ENCODE measurements around the gene SLC22A23.

The SLC22A23 gene

DNA sequence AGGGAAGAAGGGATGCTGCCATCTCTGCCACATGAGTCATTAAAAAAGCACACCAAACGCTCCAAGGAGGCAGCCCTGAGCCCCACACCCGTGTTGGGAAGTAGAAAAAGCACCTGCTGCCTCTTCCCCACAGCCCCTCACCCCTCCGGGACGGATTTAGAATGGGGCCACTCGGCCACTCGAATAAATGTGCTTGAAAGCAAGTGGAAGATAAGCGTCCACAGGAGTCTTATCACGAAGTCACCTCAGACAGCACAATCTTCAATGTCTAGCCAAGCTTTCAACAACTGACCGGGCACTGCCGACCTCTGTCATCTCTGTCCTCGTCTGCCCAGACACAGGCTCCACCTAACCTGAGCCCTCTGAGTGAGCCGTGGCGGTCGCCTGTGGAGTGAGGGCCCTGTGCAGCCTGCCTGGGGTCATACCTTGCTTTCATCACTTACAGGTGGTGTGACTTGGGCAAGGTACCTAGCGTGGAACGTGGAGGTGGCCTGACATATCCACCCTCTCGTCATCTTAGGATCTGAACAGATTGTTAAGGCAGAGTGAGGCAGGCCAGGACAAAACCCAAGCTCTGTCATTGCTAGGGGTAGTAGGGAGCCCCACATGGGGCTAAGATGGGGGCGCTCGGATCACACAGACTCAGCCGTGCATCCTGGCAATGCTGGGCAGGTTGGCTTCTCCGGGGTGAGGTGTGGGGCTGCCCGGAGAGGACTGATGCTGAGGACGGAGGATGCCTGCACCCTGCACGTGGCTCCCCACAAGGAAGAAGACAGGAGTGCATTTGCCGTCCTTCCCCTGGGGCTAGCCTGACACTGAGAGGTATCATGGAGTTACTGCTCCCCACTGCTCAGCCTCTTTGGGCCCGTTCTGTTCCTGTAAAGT lies 163.3 kb downstream of the SLC22A23 start:
- DNase-seq = no peak

DNA sequence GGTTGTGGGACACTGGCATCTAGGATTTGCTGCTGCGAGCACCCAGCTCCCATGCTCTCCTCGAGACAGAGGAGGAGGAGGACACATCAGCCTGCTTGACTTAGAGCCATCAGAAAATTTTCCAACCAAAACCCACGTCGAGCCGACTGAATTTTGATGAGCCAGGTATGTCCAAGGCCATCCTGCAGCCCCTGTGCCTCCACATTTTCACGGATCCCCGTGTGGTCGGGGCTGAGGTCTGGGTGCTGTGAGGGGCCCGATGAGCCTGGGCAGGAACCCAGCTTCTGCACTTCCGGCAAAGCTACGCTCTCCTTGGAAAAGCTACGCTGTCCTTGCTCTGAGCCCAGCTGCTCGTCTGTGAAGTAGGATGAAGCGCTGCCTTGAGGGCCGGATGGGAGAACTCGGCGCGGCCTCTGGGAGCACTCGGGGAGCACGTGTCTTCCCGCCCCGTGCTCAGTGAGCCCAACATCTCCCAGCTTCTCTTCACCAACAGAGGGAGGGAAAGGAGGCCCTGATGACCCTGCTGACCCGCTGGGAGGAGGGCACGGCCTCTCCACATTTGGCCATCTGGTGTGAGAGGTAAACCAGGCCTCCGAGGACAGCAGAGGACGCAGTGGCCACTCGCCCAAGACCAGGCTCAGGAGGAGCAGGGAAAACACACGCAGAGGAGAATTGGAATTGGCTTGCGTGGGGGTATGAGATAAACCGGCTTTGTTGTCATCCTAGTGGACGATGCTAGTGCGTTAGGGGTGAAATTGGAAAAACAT lies 164.2 kb downstream of the SLC22A23 start:
- DNase-seq = no peak

DNA sequence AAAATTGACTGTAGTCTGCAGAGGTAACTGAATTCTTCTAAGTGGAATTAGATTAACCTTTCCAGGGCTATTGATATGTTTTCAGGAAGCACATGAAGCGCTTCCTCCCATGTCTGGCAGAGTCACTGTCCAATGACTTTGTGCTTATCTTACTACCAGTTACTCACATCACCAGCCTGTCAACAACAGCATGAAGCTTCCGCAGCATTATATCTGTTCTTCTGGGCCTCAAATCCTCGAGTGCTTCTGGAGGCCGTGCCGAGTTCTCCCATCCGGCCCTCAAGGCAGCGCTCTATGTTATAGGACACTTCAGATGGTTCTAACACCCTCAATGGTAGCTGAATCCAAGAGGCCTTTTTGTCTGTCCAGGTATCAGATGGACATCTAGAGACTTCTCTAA lies 164.9 kb downstream of the SLC22A23 start:
- DNase-seq = no peak

DNA sequence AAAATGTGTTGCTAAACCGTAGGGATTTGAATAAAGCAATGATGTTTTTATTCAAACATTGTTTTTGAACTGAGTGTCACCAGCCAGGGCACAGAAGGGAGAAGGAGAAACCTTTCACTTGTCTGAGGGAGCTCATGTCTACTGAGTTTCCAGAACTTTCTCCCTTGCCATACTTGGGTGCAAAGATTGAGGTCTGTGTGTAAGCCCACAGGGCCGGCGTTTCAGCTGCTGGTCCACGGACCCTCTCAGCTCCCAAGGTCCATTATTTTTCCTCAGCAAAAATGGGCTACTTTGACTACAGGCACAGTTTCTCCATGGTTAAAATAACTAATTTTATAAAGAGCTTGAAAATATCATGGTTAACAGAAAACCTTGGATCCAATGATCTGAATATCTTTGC lies 165.5 kb downstream of the SLC22A23 start:
- DNase-seq = no peak

DNA sequence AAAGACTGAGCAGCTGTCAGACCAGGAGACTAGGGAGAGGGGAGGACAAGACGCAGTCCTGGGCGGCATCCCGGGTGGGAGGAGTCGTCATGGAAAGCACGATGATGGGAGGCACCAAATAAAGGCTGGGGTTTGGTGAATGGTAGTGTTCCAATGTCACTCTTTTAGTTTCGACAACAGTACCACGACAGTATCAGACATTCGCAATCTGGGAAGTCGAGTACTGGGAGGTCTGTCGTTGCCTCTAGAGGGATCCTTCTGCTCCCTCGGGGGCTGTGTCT lies 166.0 kb downstream of the SLC22A23 start:
- no peak for DNase-seq

DNA sequence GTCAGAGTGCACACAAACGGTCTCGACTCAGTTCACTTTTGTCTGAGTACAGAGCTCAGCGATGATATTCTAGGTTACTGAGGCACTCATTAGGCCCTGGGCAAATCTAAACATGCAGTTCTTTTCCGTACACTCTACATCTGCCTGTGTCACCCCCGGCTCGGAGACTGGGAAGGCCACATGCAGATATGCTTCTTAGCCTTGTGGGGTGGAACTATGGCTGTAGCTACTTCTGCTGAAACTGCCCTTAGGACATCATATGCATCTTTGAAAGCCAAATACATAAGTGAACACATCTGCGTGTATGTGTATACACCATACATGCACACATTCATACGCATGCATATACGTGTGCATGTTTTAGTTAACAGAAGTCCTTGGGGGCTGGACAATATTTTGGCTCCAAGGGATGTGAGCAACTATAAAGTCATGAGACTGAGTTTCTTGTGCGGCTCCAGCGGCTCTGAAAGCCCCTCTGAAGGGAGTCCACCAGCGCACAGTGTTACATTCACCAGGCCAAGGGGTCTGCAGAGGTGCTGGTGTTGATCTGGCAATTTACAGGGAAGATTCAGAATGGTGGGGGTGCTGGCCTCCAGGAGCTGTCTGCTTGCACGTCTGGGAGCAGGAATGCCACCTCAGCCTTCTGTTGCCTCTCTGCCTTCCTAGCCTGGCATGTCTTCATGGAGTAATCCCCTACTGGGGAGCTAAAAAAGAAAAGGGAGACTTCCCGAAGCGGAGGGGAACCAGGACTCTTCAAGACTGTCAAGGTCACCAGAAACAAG lies 166.5 kb downstream of the SLC22A23 start:
- DNase-seq = no peak

DNA sequence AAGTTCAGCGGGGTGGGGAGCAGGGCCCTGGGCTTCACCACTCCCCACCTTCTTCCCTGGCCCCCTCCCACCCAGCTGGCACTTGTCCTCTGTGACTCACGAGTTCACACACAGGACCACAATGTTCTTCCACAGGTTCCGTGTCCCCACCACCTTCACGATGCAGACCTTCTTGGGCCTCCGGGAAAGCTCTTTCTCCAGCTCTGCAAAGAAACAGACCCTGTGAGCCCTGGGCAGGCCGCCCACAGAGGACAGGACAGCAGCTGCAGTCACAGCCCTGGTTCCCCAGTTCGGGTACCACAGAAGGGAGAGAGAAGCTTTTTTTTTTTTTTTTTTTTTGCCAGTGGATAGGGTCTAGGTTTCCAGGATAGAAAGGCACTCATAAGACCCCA lies 167.2 kb downstream of the SLC22A23 start:
- no peak for DNase-seq

DNA sequence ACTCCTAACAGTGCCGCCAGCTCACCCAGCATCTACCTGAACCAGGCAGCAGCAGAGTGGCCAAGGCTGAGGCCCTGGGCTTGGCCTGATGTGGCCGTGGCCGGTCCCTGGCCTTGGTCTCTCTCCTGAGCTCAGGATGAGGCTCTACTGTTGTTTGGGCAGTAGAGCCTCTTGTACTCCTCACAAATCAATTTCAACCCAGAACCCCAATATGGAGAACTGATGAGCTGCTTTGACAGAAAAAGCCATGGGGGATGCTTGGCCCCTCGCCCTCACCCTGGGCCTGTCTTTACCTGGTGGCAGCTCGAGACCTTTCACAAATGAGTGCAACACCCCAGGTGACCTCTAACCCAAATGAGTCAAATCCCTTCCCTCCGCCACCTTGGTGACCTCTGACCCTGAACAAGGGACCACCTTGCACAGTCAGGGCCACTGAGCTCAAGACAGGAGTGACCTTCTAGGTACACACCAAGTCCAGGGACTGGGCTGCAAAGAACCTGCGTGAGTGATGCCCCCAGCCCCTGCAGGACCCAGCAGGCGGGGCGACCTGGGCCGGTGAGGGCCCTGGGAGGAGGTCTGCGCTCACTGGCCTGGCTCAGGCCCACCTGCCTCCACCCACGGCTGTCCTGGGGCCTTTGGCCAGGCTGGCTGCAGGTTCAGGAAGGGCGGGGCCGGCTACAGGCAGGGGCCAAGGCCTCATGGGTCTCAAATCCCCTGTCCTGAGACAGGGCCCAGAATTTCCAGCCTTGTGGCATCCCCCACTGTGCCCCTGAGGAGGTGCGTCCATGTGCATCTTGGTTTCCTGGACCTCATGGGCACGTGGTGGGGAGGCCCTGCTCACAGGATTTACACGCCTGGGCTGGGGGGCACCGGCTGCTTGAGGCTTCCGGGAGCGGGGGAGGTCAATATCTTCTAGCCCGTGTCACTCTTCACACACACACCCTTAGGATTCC lies 167.9 kb downstream of the SLC22A23 start:
- no peak for DNase-seq

DNA sequence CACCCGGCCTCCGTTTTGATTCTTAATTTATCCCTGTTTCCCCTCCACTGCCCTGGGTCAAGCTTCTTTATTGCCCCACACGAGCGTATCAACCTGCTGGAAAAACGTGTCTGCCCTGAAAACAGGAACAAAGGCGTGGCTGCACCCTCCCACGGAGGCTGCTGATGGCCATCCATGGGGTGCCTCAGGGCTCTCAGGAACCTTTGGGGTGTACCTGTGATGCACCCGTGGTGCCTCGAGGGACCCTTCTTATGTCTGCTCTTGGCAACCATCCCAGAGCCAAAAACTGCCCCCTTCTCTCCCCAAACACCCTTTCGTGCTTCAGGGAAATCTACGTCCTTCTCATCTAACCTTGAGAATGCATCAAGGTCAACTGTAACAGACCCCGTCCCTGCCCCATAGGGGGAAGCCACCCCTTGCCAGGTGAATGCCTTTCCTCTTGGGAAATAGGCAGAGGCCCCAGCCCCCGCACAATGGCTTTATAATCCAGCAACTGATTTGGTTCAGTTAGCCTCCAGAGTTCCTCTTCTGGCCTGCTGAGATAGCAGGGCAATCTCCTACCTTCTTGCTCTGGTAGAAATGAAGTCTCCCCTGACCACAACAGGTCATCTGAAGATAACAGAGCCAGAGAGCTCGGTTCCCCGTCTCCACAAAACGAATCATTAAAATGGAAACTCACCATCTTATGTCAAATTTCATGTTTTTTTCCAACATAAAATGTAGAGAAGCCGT lies 168.7 kb downstream of the SLC22A23 start:
- DNase-seq = no peak

DNA sequence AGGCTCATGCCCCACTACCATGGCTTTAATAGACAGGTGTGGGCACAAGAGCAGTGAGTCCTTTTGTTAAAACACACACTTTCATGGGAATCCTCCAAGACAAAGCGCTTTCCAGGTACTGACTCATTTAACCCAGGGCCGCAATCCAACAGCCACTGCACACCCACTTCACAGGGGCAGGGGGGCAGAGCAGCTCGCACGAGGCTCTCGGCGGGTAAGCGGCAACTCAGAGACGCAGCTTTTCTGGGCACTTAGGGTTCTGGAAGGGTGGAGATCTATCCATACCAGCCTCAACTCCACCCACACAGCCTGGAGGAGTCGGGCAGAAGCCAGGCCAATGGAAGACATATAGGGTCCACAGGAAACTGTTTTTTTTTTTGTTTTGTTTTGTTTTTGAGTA lies 169.5 kb downstream of the SLC22A23 start:
- DNase-seq = no peak

DNA sequence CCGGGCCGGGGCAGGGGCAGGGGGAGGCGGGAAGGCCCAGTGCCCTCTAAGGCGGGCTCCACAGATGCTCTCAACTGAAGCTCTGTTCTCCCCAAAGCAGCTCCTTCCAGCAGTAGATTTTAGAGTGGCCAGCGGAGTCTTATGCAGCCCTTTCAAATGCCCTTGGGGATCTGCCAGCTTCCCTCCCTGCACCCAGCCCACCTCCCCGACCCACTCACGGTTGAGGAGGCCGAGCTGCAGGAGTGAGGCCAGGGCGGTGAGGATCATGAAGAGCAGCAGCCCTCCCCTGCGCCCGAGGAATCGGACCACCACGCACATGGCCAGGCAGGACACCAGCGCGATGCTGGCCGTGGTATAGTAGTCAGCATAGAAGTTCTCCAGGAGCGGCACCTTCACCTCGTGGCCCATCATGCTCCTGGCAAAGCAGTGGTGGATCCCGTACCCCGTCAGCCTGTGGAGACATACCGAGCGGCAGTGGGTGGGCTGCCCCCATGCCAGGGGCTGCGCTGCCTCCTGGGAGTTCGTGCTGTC lies 170.1 kb downstream of the SLC22A23 start:
- DNase-seq = no peak

DNA sequence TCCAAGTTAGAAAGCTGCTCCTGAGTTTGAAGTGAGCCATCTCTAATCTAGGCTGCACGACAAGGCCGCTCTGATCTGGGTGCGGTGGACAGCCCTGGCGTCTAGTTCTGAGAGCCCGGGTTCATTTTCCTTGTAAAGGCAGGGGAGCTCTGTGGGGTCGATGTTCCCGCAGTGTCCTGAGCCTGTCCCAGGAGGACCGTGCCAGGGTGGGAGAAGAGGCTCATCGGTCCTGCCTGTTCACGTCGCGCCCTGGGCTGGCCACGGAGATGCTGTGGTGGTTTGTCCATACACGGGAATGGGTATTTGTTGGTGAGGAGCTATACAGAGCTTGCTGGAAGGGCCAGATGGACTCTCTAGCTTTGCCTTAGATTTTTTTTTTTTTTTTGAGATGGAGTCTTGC lies 171.1 kb downstream of the SLC22A23 start:
- no peak for DNase-seq

DNA sequence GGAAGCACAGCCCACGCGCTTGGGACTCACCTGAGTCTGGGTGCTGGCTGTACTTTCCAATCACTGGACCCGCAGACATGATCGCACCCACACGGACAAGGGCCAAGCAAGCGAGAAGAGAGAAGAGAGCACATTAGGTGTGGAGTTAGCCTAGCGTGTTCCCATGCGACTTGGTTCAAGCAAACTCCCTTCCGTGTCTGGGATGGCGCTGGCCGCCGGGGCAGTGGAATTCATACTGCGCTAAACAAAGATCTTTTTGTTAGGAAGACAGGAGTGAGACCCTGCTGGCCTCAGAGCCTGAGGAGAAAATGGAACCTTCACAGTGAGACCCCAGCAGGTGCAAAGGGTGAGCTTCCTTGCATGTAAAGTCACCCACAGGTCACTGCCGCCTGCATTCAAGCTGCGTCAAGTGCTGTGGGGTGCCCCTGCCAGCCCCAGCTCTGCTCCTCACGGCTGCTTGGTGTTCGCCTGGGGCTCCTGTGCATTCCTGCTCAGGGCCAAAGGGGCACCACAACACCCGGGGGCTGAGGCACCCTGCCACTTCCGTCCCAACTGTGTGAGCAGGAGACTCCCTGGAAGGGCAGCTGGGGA lies 171.7 kb downstream of the SLC22A23 start:
- DNase-seq = no peak

DNA sequence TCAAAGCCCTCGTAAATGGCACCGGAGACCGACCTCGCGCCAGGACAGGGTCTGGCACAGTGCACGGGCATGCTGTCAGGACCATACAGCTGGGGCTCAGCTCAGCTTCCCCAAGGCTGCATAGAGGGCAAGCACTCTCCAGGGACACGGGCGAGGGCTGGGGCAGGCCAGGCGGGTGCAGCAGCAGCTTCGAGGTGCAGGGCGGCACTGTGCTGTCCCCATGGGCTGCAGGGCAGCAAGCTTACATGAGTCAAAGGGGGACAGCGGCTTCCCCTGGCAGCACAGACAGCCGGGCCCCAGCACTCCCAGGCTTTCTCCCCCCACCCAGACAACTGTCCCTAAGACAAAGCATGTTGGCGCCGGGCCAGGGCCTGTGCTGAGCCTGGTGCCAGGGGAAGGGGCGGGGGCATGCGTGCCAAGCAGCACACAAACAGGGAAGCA lies 172.4 kb downstream of the SLC22A23 start:
- peak; percentile 95 for DNase-seq

DNA sequence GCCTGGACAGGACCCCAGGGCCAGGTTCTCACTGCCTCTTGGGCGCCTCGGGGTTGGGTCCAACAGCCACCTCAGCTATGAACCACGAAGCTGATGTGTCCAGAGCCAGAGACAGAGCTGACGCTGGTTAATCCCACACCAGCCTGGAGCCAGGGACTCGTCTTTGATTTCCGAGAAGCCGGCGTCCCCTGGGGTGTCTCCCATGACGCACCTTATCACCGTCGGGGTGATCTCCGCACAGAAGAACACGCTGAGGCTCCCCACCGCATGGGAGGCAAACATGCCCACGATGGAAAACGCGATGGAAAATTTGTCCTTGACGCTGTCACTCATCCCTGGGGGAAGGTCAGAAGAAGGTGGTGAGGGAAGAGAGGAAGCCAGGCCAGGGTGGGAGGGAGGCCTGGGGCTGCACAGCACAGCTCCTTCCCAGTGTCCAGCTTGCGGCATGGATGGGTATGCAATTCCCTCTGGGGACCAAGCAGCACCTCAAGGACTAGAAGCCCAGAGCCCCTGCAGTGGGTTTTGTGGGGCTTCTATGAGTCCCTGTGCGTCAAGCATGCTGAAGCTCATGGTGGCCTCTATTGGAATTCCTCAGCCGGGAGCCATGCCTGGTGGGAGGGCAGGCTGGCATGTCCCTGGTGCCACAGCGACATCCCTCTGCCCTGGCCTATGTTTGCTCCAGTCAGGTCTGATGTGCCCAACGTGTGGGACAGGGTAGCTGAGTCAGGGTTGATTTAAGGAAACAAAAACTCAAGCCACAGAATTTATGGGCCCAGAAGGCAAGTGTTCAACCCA lies 173.0 kb downstream of the SLC22A23 start:
- no peak for DNase-seq

DNA sequence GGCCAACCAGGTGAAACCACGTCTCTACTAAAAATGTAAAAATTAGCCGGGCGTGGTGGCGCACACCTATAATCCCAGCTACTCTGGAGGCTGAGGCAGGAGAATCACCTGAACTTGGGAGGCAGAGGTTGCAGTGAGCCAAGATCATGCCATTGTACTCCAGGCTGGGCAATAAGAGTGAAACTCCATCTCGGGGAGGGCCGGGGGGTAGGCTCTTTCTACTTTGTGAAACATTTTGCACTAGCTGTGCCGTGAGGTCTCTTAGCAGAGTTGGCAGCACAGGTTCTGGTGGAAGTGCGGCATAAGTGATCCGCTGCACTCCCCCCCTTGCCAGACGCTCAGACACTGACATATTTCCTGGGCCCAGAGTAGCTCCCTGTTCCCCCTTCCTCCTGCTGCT lies 173.6 kb downstream of the SLC22A23 start:
- DNase-seq = no peak

DNA sequence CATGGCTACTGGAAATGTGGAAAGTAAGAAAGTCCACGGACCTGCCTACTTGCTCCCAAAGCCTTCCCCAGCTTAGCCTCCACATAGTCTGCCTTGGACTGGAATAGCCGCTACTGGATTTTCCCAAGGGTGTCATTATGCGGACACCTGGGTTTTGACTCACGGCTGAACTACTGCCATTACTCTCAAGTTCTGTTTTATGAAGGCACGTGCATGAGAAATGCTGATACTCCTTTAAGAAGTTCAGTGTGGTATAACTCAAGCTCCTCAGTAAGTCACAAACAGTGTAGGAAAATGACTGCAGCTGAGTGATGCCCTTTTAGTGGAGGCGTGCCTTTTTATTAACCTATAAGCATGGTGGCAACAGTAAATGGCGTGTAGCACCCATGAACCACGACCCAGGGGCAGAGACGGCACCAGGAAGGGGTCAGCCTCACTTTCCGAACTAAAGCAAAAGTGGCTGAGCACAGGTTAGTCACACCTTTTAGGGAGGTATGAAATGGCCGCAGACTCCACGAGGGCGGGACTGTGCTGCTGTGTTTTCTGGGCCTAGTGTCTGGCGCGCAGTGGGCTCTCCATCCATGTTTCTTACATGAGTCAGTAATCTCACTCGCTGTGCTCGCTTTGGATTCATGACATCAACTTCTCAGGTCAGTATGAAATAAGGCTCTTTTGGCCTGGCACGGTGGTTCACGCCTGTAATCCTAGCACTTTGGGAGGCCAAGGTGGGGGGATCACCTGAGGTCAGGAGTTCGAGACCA lies 174.2 kb downstream of the SLC22A23 start:
- DNase-seq = no peak

DNA sequence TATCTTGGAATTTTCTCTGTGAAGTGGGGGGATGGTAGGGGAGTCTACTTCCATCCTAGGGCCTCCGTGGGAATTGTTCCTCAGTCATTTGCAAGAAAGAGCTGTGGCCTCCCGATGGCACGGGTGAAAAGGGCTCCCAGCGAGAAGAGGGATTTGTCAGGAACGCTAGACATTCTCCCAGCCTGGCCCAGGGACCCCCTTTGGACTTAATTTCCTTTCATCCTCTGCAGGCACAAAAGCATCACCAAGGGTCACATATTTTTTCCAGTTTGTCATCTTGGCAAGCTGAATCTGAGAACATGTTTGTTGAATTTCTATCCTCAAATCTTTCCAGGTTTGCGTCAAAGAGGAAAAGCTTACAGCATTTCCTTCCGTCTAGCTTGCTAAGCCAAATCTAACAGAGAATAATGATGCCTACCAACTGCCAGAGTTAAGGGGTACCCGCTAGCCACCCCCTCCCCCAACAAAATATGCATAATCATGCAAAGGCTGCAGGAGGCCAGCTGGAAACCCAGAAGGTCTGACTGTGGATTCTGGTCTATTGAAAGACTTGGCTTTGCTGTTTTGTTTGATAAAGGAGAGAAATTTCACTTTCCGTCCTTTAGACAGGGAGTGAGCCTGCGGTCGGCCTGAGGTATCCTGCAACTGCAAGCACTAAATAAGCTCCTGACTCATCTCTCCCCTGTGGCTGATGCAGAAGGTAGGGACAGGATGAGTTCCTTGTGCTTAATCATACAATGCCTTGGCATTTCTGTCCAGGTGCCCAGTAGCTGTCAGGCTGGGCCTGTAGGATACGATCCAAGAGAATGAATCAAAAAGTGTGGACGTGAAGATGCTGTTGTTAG lies 175.0 kb downstream of the SLC22A23 start:
- no peak for DNase-seq

Data from COR-L47 (cell line).